ENCODE measurements around the gene PELO. TPM values are rescaled to one million over a fixed set of nuclear protein-coding genes. Genes with fewer than 3 reads are reported as not detected.

The PELO gene
- total RNA-seq, 1 donor = 44.9 TPM

DNA sequence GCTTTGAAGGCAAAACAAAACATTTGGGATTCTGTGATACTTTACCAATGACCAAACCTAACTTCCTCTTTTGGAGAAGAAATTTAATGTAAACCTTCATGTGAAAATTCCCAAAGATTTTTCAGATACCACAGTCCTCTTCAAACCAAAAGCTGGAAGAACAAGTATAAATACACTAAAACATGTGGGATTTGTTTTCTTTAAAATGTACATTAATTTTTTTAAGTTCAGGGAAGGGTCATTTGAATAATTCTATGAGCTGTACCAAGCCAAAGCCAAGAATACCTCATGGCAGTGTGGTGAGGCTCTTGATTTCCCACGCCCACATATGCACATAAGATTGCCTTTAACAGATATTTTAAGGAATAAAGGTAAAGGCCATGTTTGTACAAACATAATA is 28.4 kb upstream of the PELO start:
- DNase-seq (ENCODE audit: low read depth) = no peak
- TF ChIP-seq, protein P1, sequence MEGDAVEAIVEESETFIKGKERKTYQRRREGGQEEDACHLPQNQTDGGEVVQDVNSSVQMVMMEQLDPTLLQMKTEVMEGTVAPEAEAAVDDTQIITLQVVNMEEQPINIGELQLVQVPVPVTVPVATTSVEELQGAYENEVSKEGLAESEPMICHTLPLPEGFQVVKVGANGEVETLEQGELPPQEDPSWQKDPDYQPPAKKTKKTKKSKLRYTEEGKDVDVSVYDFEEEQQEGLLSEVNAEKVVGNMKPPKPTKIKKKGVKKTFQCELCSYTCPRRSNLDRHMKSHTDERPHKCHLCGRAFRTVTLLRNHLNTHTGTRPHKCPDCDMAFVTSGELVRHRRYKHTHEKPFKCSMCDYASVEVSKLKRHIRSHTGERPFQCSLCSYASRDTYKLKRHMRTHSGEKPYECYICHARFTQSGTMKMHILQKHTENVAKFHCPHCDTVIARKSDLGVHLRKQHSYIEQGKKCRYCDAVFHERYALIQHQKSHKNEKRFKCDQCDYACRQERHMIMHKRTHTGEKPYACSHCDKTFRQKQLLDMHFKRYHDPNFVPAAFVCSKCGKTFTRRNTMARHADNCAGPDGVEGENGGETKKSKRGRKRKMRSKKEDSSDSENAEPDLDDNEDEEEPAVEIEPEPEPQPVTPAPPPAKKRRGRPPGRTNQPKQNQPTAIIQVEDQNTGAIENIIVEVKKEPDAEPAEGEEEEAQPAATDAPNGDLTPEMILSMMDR (IDR thresholded peaks at IDR 0.05; ENCODE audit: insufficient read depth, low read depth, low read length) = no peak
- H3K4me3 ChIP-seq (ENCODE audit: low read depth, low read length) = no peak overlapping the region

DNA sequence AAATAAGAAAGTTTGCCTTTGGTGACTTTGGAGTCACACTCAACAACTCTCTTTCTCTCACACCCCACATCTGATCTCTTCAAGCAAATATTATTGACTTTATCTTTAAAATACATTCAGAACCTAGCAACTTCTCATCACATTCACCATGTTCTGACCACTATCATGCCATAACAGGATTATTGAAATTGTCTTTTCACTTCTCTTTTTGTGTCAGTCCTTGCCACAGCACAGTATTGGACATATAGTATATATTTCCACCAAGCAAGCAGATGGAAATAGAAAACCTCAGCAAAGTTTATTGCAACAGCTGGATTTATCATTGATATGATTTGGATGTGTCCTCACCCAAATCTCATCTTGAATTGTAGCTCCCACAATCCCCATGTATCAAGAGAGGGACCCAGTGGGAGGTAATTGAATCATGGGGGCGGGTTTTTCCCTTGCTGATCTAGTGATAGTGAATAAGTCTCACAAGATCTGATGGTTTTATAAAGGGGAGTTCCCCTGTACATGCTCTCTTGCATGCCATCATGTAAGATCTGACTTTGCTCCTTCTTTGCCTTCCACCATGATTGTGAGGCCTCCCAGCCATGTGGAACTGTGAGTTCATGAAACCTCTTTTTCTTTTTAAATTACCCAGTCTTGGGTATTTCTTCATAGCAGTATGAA is 26.9 kb upstream of the PELO start:
- no peak overlapping the region for H3K4me3 ChIP-seq (ENCODE audit: low read depth, low read length)
- DNase-seq (ENCODE audit: low read depth) = no peak
- TF ChIP-seq, protein P1 (IDR thresholded peaks at IDR 0.05; ENCODE audit: insufficient read depth, low read depth, low read length) = no peak

DNA sequence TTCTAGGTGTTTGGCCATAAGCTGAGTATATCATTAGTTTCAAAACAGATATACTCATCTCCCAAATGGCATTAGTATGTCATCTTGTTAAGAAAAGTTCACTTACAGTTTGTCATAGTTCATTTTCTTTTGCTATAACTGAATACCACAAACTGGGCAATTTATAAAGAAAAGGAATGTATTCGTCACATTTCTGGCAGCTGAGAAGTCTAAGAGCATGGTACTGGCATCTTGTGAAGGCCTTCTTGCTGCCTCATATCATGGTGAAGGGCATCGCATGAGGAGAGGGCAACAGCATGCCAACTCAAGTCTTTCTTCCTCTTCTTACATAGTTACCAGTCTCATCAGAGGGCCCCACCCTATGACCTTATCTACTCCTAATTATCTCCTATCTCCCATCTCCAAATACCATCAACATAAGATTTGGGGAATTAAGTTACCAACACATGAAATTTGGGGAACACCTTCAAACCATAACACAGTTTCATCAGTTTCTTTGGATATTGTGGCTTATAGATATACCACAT is 20.4 kb upstream of the PELO start:
- H3K4me3 ChIP-seq (ENCODE audit: low read depth, low read length) = no peak overlapping the region
- TF ChIP-seq, protein P1 (IDR thresholded peaks at IDR 0.05; ENCODE audit: insufficient read depth, low read depth, low read length) = no peak
- no peak for DNase-seq (ENCODE audit: low read depth)

DNA sequence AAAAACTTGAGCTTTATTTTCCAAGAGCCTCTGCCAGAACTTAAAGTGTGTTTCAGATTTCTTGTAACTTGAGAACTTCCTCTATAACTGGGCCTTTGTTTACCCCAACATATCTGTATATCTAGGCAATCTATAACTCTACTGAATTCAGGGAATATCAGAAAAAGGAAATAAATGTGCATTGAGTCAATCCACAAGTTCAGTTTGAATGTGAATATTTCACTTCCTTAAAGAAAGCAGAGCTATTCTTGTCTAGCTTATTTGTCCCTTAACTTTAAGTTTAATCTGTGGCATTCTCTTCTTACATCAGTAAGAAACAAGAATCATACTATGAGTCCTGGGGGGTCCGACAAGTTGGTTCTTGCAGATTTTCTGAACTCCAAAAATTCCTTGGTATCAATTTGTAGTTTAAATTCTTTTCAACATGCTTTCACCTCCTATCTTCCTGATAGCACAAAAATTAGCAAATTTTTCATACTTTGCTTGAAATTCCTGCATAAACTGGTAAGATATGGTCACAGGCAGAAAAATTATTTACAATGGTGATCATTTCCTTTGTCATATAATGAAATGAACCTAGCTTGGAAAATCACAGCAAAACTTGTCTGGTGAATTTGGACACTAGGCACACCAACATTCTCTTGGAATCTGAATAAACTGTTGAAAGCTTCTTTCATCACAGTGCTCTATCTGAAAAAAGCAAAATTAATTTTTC is 19.8 kb upstream of the PELO start:
- TF ChIP-seq, protein P1 (IDR thresholded peaks at IDR 0.05; ENCODE audit: insufficient read depth, low read depth, low read length) = no peak
- H3K4me3 ChIP-seq (ENCODE audit: low read depth, low read length) = no peak overlapping the region
- no peak for DNase-seq (ENCODE audit: low read depth)

DNA sequence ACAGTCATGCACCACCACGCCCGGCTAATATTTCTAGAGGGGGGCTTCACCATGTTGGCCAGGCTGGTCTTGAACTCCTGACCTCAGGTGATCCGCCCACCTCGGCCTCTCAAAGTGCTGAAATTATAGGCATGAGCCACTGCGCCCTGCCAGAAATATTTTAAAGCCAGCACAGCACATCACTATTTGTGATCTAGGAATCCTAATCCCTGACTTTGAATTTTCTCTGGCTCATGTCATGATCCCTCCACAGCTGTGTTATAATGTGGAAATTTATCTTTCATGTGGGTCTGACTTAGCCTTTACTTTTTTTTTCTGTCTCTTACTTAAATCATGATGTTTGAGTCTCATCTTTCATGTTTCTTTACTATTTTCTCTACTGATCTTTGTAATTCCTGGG is 18.7 kb upstream of the PELO start:
- H3K4me3 ChIP-seq (ENCODE audit: low read depth, low read length) = no peak overlapping the region
- peak; percentile 12 for DNase-seq (ENCODE audit: low read depth)
- TF ChIP-seq, protein P1 (IDR thresholded peaks at IDR 0.05; ENCODE audit: insufficient read depth, low read depth, low read length) = no peak

DNA sequence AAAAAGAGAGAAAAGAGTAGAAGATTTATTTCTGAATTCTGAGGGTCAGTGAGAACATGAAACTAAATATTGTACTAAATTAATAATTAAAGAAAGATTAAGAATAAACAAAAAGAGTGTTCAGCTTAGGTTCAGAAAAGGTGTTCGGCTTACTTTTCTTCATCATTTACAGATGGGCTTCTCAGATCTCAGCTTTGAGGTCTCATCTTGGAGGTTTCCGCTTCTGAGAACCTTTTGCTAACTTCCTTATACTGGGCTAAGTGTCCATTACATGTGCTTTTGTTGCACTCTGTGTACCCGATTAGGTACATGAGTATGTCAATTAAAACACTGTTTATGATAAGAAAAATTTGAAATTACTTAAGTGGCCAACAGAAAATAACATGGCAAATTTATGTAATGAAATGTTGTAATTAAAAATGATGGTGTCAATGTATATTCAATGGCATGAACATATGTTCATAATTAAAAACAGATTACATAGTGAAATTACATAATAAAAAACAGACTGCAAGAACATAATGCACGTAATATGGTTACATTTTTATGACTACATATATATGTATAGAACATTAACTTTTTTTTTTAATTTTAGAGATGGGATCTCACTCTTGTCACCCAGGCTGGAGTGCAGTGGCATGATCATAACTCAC is 17.3 kb upstream of the PELO start:
- no peak overlapping the region for H3K4me3 ChIP-seq (ENCODE audit: low read depth, low read length)
- TF ChIP-seq, protein P1 (IDR thresholded peaks at IDR 0.05; ENCODE audit: insufficient read depth, low read depth, low read length) = no peak
- DNase-seq (ENCODE audit: low read depth) = no peak
